Measurements from ENCODE around the gene CCDC12. TPM values are rescaled to one million over a fixed set of nuclear protein-coding genes. Genes with fewer than 3 reads are reported as not detected.
A peak's percentile ranks its signal among the peaks of the same experiment; 100 is the strongest.

The CCDC12 gene
- total RNA-seq, 2 donors from 2014 or later: 49.3 to 55.2 TPM

GRCh38 chr3:47010111-47010712, 33.7 kb upstream of the CCDC12 start:
- no peak for DNase-seq (ENCODE audit: low spot score in 2 of 2)
- H3K9me3 Mint-ChIP-seq: no peaks in the 10 kb centered on the region
- peaks cover 0 to 7% of the 10 kb centered on the region in 2 donors for H3K36me3 Mint-ChIP-seq
- peak overlapping the region in 1 of 2 donors; percentile 88 for H3K27ac Mint-ChIP-seq
- ATAC-seq: no peak

- Mint-ChIP-seq H3K36me3 (peaks cover 0 to 7% of the 10 kb centered on the region in 2 donors), H3K9me3 (no peaks in the 10 kb centered on the region), H3K27ac (peak overlapping the region in 1 of 2 donors; percentile 88)
- ATAC-seq (peak; percentile 87 to 93), DNase-seq (ENCODE audit: low spot score in 2 of 2) (peak; percentile 68 to 83)
Measured at GRCh38 chr3:47009225-47010110, 32.9 kb upstream of the CCDC12 start.

- peaks cover 0 to 7% of the 10 kb centered on the region in 2 donors for H3K36me3 Mint-ChIP-seq
- DNase-seq (ENCODE audit: low spot score in 2 of 2) (no peak), ATAC-seq (no peak)
- no peak overlapping the region for H3K27ac Mint-ChIP-seq
- no peaks in the 10 kb centered on the region for H3K9me3 Mint-ChIP-seq
Measured at GRCh38 chr3:47008851-47009224, 32.3 kb upstream of the CCDC12 start.

- ATAC-seq (no peak), DNase-seq (ENCODE audit: low spot score in 2 of 2) (peak in 1 of 2 donors; percentile 45)
- Mint-ChIP-seq H3K36me3 (peaks cover 0 to 7% of the 10 kb centered on the region in 2 donors), H3K9me3 (no peaks in the 10 kb centered on the region), H3K27ac (no peak overlapping the region)
Measured at GRCh38 chr3:47008234-47008796, 31.8 kb upstream of the CCDC12 start.

- Mint-ChIP-seq H3K9me3 (no peaks in the 10 kb centered on the region), H3K27ac (peak overlapping the region in 1 of 2 donors; percentile 66), H3K36me3 (peaks cover 0 to 7% of the 10 kb centered on the region in 2 donors)
- peak in 1 of 2 donors; percentile 51 for DNase-seq (ENCODE audit: low spot score in 2 of 2)
- no peak for ATAC-seq
Measured at GRCh38 chr3:47007482-47008233, 31.1 kb upstream of the CCDC12 start.

- H3K36me3 Mint-ChIP-seq: peaks cover 0 to 7% of the 10 kb centered on the region in 2 donors
- H3K9me3 Mint-ChIP-seq: no peaks in the 10 kb centered on the region
- ATAC-seq (no peak), DNase-seq (ENCODE audit: low spot score in 2 of 2) (peak in 1 of 2 donors; percentile 16)
- peak overlapping the region; percentile 40 to 66 for H3K27ac Mint-ChIP-seq
Measured at GRCh38 chr3:47007001-47007400, 30.5 kb upstream of the CCDC12 start.

GRCh38 chr3:47006145-47006651, 29.7 kb upstream of the CCDC12 start:
- ATAC-seq (no peak), DNase-seq (ENCODE audit: low spot score in 2 of 2) (no peak)
- peak overlapping the region in 1 of 2 donors; percentile 32 for H3K27ac Mint-ChIP-seq
- peaks cover 0 to 7% of the 10 kb centered on the region in 2 donors for H3K36me3 Mint-ChIP-seq
- no peaks in the 10 kb centered on the region for H3K9me3 Mint-ChIP-seq

- H3K9me3 Mint-ChIP-seq: no peaks in the 10 kb centered on the region
- no peak for DNase-seq (ENCODE audit: low spot score in 2 of 2)
- H3K36me3 Mint-ChIP-seq: peaks cover 0 to 6% of the 10 kb centered on the region in 2 donors
- no peak overlapping the region for H3K27ac Mint-ChIP-seq
- no peak for ATAC-seq
Measured at GRCh38 chr3:47005212-47006144, 28.9 kb upstream of the CCDC12 start.

- ATAC-seq (no peak), DNase-seq (ENCODE audit: low spot score in 2 of 2) (no peak)
- H3K27ac Mint-ChIP-seq: peak overlapping the region; percentile 14 to 44
- no peaks in the 10 kb centered on the region for H3K9me3 Mint-ChIP-seq
- H3K36me3 Mint-ChIP-seq: peaks cover 0 to 6% of the 10 kb centered on the region in 2 donors
Measured at GRCh38 chr3:47004369-47005211, 28.0 kb upstream of the CCDC12 start.

- ATAC-seq: no peak
- peaks cover 0 to 6% of the 10 kb centered on the region in 2 donors for H3K36me3 Mint-ChIP-seq
- no peaks in the 10 kb centered on the region for H3K9me3 Mint-ChIP-seq
- DNase-seq (ENCODE audit: low spot score in 2 of 2): no peak
- H3K27ac Mint-ChIP-seq: peak overlapping the region in 1 of 2 donors; percentile 44
Measured at GRCh38 chr3:47003461-47004368, 27.2 kb upstream of the CCDC12 start.

- DNase-seq (ENCODE audit: low spot score in 2 of 2) (no peak), ATAC-seq (no peak)
- H3K36me3 Mint-ChIP-seq: peaks cover 0 to 9% of the 10 kb centered on the region in 2 donors
- H3K9me3 Mint-ChIP-seq: no peaks in the 10 kb centered on the region
- peak overlapping the region in 1 of 2 donors; percentile 44 for H3K27ac Mint-ChIP-seq
Measured at GRCh38 chr3:47003056-47003410, 26.5 kb upstream of the CCDC12 start.

GRCh38 chr3:47002171-47003055, 25.9 kb upstream of the CCDC12 start:
- no peak for ATAC-seq
- Mint-ChIP-seq H3K36me3 (peaks cover 0 to 10% of the 10 kb centered on the region in 2 donors), H3K27ac (no peak overlapping the region), H3K9me3 (no peaks in the 10 kb centered on the region)
- no peak for DNase-seq (ENCODE audit: low spot score in 2 of 2)

GRCh38 chr3:47001731-47002170, 25.2 kb upstream of the CCDC12 start:
- no peaks in the 10 kb centered on the region for H3K9me3 Mint-ChIP-seq
- no peak overlapping the region for H3K27ac Mint-ChIP-seq
- ATAC-seq (no peak), DNase-seq (ENCODE audit: low spot score in 2 of 2) (no peak)
- H3K36me3 Mint-ChIP-seq: peaks cover 0 to 10% of the 10 kb centered on the region in 2 donors

All from activated naive CD4-positive, alpha-beta T cell treated with anti-CD3 and anti-CD28 coated beads, Interleukin-2, amount 50 U/mL, for 72 hours (primary cell).